HepG2 (cell line): ENCODE results near the gene ST6GALNAC6. TPM values are rescaled to one million over a fixed set of nuclear protein-coding genes. Genes with fewer than 3 reads are reported as not detected.

Experiments
- ATAC-seq: fragments of 200-7000 bp; cut with Tn5 transposase; 3 replicates; pipeline ENCODE4 v1.9.1; 2020; ENCODE audit warnings: mild to moderate bottlenecking, moderate library complexity
- BruUV-seq: library from RNA; stranded (reverse); fragments of 400-500 nt; replicated peaks from 2 replicates; lab custom pipeline; 2021; lab: Mats Ljungman, UMichigan
- CTCF ChIA-PET: fragments of 300-600 bp; formaldehyde crosslinking; extraction: SDS; loops from one replicate; lab custom pipeline; 2021; ENCODE audit warnings: low total read pairs, inconsistent platforms, low intra/inter-chr PET ratio; lab: Yijun Ruan, JAX
- POLR2A ChIA-PET: fragments of 350-600 bp; sonication (Branson Sonifier 250); formaldehyde crosslinking; loops from one replicate; lab custom pipeline; 2020; ENCODE audit warnings: antibody characterized with exemption, inconsistent platforms; lab: Yijun Ruan, JAX
- DNase-seq: peaks from one replicate; pipeline ENCODE4 v3.0.0-alpha.2; 2015; ENCODE audit warnings: low spot score
- FAIRE-seq: peaks from 3 replicates; lab custom pipeline; 2011; peaks lifted over from hg19 to GRCh38; lab: Jason Lieb, UNC
- H2AFZ ChIP-seq: one replicate; pipeline ENCODE4 v1.6.1; 2011; ENCODE audit warnings: low read length, inconsistent platforms
- H3K27ac ChIP-seq: fragments of 300-600 bp; 3 replicates; pipeline ENCODE4 v1.8.0; 2011; ENCODE audit warnings: mixed run types, mild to moderate bottlenecking, mixed read lengths, low read length, inconsistent platforms; ENCODE audit not compliant: insufficient read depth; ENCODE audit errors: extremely low read length
- H3K27me3 ChIP-seq, 2 experiments: fragments of 200-600 bp in 1 of 2; 2 replicates in 1 of 2; 3 replicates in 1 of 2; pipeline versions ENCODE4 v1.6.0 to v1.8.0; 2011; ENCODE audit warnings: low read length in 2 of 2, mild to moderate bottlenecking in 2 of 2, moderate library complexity in 2 of 2, inconsistent platforms in 1 of 2; ENCODE audit not compliant: insufficient read depth in 2 of 2, control insufficient read depth in 1 of 2
- H3K36me3 ChIP-seq, 2 experiments: fragments of 200-600 bp in 1 of 2; replicated peaks in 1 of 2; 2 replicates in 1 of 2; 3 replicates in 1 of 2; pipeline versions ENCODE4 v1.5.1 to v1.8.0; 2011; ENCODE audit warnings: low read length in 2 of 2, inconsistent platforms in 1 of 2; ENCODE audit not compliant: insufficient read depth in 2 of 2, control insufficient read depth in 1 of 2
- H3K4me1 ChIP-seq: 2 replicates; pipeline ENCODE4 v1.5.1; 2012; ENCODE audit warnings: low read length, inconsistent platforms; ENCODE audit not compliant: insufficient read depth
- H3K4me2 ChIP-seq: 2 replicates; pipeline ENCODE4 v1.6.0; 2011; ENCODE audit warnings: low read depth, low read length, inconsistent platforms
- H3K4me3 ChIP-seq, 3 experiments: fragments of 200-600 bp in 1 of 3; sonication (generic), shearing (Covaris generic) in 1 of 3; replicated peaks in 1 of 3; 2 replicates each; pipeline ENCODE4 v1.5.1; 2011 to 2016; ENCODE audit warnings: low read length in 3 of 3, inconsistent platforms in 2 of 3, low read depth in 2 of 3, mild to moderate bottlenecking in 2 of 3, control low read depth in 1 of 3, mixed read lengths in 1 of 3; ENCODE audit not compliant: insufficient read depth in 1 of 3
- H3K79me2 ChIP-seq: one replicate; pipeline ENCODE4 v1.6.1; 2011; ENCODE audit warnings: low read length, inconsistent platforms; ENCODE audit not compliant: insufficient read depth
- H3K9ac ChIP-seq: 2 replicates; pipeline ENCODE4 v1.6.0; 2011; ENCODE audit warnings: mild to moderate bottlenecking, low read depth, low read length, inconsistent platforms; ENCODE audit not compliant: insufficient read depth
- H3K9me3 ChIP-seq: 2 replicates; pipeline ENCODE4 v1.5.1; 2012; ENCODE audit warnings: mild to moderate bottlenecking, low read length
- H4K20me1 ChIP-seq: 2 replicates; pipeline ENCODE4 v1.6.0; 2011; ENCODE audit warnings: inconsistent platforms, mild to moderate bottlenecking, low read length, moderate library complexity; ENCODE audit not compliant: insufficient read depth
- ASH2L ChIP-seq: fragments of 300-600, 200-600 bp; sonication (generic); IDR thresholded peaks from 2 replicates; pipeline ENCODE4 v1.7.0; 2017; ENCODE audit warnings: low read depth, mild to moderate bottlenecking, moderate library complexity, mixed read lengths, low read length; ENCODE audit not compliant: insufficient read length
- ATM ChIP-seq: fragments of 450-650 bp; IDR thresholded peaks from 2 replicates; pipeline ENCODE4 v1.7.1; 2017; ENCODE audit warnings: mild to moderate bottlenecking, borderline replicate concordance
- BATF2 ChIP-seq: sonication (generic); formaldehyde crosslinking; IDR thresholded peaks from 2 replicates; pipeline ENCODE4 v1.8.0; 2022; ENCODE audit warnings: mild to moderate bottlenecking, missing genetic modification reagents, moderate library complexity
- HNRNPLL ChIP-seq: fragments of 200-400 bp; formaldehyde crosslinking; IDR thresholded peaks from 2 replicates; pipeline ENCODE4 v1.6.1; 2017; ENCODE audit warnings: mild to moderate bottlenecking, low read depth, low read length; ENCODE audit not compliant: poor library complexity, severe bottlenecking
- IKZF1 ChIP-seq: fragments of 450-650 bp; IDR thresholded peaks from 2 replicates; pipeline ENCODE4 v1.7.1; 2016
- KDM6A ChIP-seq: IDR thresholded peaks from 2 replicates; pipeline ENCODE4 v1.6.1; 2016; ENCODE audit warnings: low read depth
- SIX4 ChIP-seq: sonication (generic); formaldehyde crosslinking; IDR thresholded peaks from 2 replicates; pipeline ENCODE4 v1.4.0; 2020; ENCODE audit warnings: missing genetic modification reagents
- TBX2 ChIP-seq: sonication (generic); formaldehyde crosslinking; IDR thresholded peaks from 2 replicates; pipeline ENCODE4 v1.5.0; 2020; ENCODE audit warnings: missing genetic modification reagents, mild to moderate bottlenecking, borderline replicate concordance
- YEATS2 ChIP-seq: sonication (generic); formaldehyde crosslinking; IDR thresholded peaks from 2 replicates; pipeline ENCODE4 v1.4.0; 2020; ENCODE audit warnings: missing genetic modification reagents, borderline replicate concordance
- ZFYVE20 ChIP-seq: sonication (generic); formaldehyde crosslinking; IDR thresholded peaks from 2 replicates; pipeline ENCODE4 v1.8.0; 2023; ENCODE audit warnings: low read depth, mild to moderate bottlenecking, moderate library complexity, missing genetic modification reagents, borderline replicate concordance
- ZNF761 ChIP-seq: sonication (generic); formaldehyde crosslinking; conservative IDR thresholded peaks from 2 replicates; pipeline ENCODE4 v1.4.0; 2020; ENCODE audit warnings: mild to moderate bottlenecking, missing genetic modification reagents
- WGBS: methylation state at CpG from one replicate; pipeline ENCODE4 v1.1.6; 2017; ENCODE audit warnings: low lambda C conversion rate; 5-methylcytosine and 5-hydroxymethylcytosine counted together
- in situ Hi-C: cut with HindIII; loops from 2 replicates; pipeline ENCODE4 v1.10.0; 2017; ENCODE audit warnings: low pct_unique_long_range_greater_than_20kb; ENCODE audit not compliant: extremely low pct_ligation_motif_present
- intact Hi-C: fragments of 100-400 bp; cut with micrococcal nuclease; formaldehyde crosslinking; loops from one replicate; pipeline ENCODE4 v1.10.0; 2022; ENCODE audit not compliant: unreplicated experiment
- polyA plus RNA-seq, 8 experiments: library from polyadenylated mRNA; depleted of rRNA in 3 of 8; stranded (reverse) in 7 of 8; unstranded in 1 of 8; fragments of >200 nt; fragmentation: Illumina TruSeq in 4 of 8; extraction: Trizol in 4 of 8; gene quantifications; 2 replicates each; pipeline versions ENCODE4 v1.2.1 to v1.2.3, GENCODE V29; 2011 to 2016; ENCODE audit warnings: low read depth in 4 of 8, missing spikeins in 1 of 8, mixed read lengths in 1 of 8; ENCODE audit not compliant: insufficient read depth in 1 of 8
- total RNA-seq, 5 experiments: library from RNA; depleted of rRNA; stranded (reverse); fragments of >200 nt; fragmentation: Illumina TruSeq; extraction: Trizol; gene quantifications; 2 replicates each; pipeline ENCODE4 v1.2.3, GENCODE V29; 2016; ENCODE audit warnings: low read depth in 1 of 5
- TF ChIP-seq, protein P1 (sequence below): sonication (generic); formaldehyde crosslinking; IDR thresholded peaks from 2 replicates; pipeline ENCODE4 v1.8.1; 2022; ENCODE audit warnings: mild to moderate bottlenecking, missing genetic modification reagents
- TF ChIP-seq, protein P2 (sequence below): sonication (generic); formaldehyde crosslinking; conservative IDR thresholded peaks from 2 replicates; pipeline ENCODE4 v1.8.0; 2022; ENCODE audit warnings: low read depth, missing genetic modification reagents

Gene ST6GALNAC6
- total and polyA plus RNA-seq, 2 of the 13 experiments (the other 11 are each of a cell fraction or from before 2014, with no cell fraction given): 18.5 to 65.4 TPM

DNA sequence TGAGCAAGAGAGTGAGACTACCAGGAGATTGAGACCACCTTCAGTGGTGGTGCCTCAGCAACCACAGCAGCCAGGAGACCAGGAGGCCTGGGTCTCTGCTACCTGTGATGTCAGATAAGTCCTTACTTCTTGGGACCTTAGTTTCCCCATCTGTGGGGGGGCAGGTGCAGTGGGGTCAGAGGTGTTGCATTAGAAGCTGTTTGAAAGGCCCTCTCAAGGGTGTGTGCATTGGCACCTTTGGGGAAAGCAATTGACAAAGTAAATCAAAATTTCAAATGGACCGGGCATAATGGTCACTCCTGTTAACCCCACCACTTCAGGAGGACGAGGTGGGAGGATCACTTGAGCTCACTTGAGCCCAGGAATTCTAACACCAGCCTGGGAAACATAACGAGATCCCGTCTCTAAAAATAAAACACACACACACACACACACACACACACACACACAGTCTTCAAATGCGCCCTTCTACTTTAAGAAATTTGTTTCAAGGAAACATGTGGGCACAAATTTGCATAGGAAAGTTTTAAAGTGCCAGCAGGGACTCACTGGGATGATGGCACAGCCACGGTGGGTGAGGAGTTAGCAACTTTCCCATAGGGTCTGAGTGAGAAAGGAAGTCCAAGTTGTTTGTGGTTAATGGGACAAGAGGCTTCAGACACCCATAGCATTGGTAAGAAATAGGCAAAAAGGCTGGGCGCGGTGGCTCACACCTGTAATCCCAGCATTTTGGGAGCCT is 20.6 kb downstream of the ST6GALNAC6 start:
- no peak overlapping the region for H2AFZ ChIP-seq
- H3K4me1 ChIP-seq: peaks cover 38% of the 10 kb centered on the region
- FAIRE-seq: no peak
- no TSS peak for BruUV-seq
- WGBS: 90% methylated on average over 8 of the region's 8 CpGs
- peak overlapping the region in 1 of 3 experiments; percentile 82; a peak in 1 of 6 replicates for H3K4me3 ChIP-seq
- no peak for DNase-seq
- no peaks in the 10 kb centered on the region for H3K9me3 ChIP-seq
- ATAC-seq: no peak
- POLR2A ChIA-PET: interaction anchor here (1.0 to 2.3 kb wide), 2 partner anchors 19 to 38 kb away, joined by 6 read pairs; partner anchors contain the start of gene ST6GALNAC4
- intact Hi-C loops: no loop called here
- H3K36me3 ChIP-seq: no peaks in the 10 kb centered on the region
- TF ChIP-seq HNRNPLL: no peak
- TF ChIP-seq, all 625 proteins: peak for 0
- H3K9ac ChIP-seq: no peak overlapping the region
- H3K27me3 ChIP-seq: no peaks in the 10 kb centered on the region
- CTCF ChIA-PET: no interaction called here
- peak overlapping the region; percentile 100 for H3K4me2 ChIP-seq
- no peaks in the 10 kb centered on the region for H3K79me2 ChIP-seq
- in situ Hi-C loops: no loop called here
- no peaks in the 10 kb centered on the region for H4K20me1 ChIP-seq
- H3K27ac ChIP-seq: no peak overlapping the region

GRCh38 chr9:127878001-127878651 is 21.3 kb downstream of the ST6GALNAC6 start:
- ChIA-PET CTCF (no interaction called here), POLR2A (interaction anchor here (1.0 to 2.3 kb wide), 2 partner anchors 19 to 39 kb away, joined by 6 read pairs; partner anchors contain the start of gene ST6GALNAC4)
- Histone ChIP-seq H3K79me2 (no peaks in the 10 kb centered on the region), H3K36me3 (no peaks in the 10 kb centered on the region), H4K20me1 (no peaks in the 10 kb centered on the region), H3K9me3 (no peaks in the 10 kb centered on the region), H3K4me1 (peaks cover 38% of the 10 kb centered on the region), H3K9ac (peak overlapping the region; percentile 66), H3K4me3 (peak overlapping the region; percentile 67 to 82 (median 69)), H3K27me3 (no peaks in the 10 kb centered on the region), H2AFZ (no peak overlapping the region), H3K4me2 (peak overlapping the region; percentile 100), H3K27ac (no peak overlapping the region)
- FAIRE-seq (no peak), DNase-seq (no peak), ATAC-seq (peak; percentile 44)
- in situ Hi-C loops: no loop called here
- intact Hi-C loops: no loop called here
- WGBS: 29% methylated on average over 9 of the region's 18 CpGs
- BruUV-seq: no TSS peak
- TF ChIP-seq SIX4 (no peak), YEATS2 (CRISPR knock-in tag) (no peak), KDM6A (CRISPR knock-in tag) (no peak), BATF2 (CRISPR knock-in tag) (no peak), ZFYVE20 (CRISPR knock-in tag) (no peak), ZNF761 (CRISPR knock-in tag) (0 out of 2 replicates have a peak, but pooled peaks have one; percentile 18), ATM (no peak), TBX2 (CRISPR knock-in tag) (0 out of 2 replicates have a peak, but pooled peaks have one; percentile 10), ASH2L (peak; percentile 24), IKZF1 (no peak)
- TF ChIP-seq, protein P1, sequence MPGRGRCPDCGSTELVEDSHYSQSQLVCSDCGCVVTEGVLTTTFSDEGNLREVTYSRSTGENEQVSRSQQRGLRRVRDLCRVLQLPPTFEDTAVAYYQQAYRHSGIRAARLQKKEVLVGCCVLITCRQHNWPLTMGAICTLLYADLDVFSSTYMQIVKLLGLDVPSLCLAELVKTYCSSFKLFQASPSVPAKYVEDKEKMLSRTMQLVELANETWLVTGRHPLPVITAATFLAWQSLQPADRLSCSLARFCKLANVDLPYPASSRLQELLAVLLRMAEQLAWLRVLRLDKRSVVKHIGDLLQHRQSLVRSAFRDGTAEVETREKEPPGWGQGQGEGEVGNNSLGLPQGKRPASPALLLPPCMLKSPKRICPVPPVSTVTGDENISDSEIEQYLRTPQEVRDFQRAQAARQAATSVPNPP (CRISPR knock-in tag): no peak
- TF ChIP-seq, protein P2, sequence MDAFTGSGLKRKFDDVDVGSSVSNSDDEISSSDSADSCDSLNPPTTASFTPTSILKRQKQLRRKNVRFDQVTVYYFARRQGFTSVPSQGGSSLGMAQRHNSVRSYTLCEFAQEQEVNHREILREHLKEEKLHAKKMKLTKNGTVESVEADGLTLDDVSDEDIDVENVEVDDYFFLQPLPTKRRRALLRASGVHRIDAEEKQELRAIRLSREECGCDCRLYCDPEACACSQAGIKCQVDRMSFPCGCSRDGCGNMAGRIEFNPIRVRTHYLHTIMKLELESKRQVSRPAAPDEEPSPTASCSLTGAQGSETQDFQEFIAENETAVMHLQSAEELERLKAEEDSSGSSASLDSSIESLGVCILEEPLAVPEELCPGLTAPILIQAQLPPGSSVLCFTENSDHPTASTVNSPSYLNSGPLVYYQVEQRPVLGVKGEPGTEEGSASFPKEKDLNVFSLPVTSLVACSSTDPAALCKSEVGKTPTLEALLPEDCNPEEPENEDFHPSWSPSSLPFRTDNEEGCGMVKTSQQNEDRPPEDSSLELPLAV (CRISPR knock-in tag): no peak
